HepG2 (cell line): ENCODE results near the gene IKZF3.

ENCODE experiments used
- EED ChIP-seq: sonication (generic); formaldehyde crosslinking; IDR thresholded peaks from 2 replicates; pipeline ENCODE4 v1.5.0; 2020; ENCODE audit warnings: mild to moderate bottlenecking, missing genetic modification reagents
- NFE2L2 ChIP-seq: fragments of 150-350 bp; IDR thresholded peaks from 2 replicates; pipeline ENCODE4 v1.6.1; 2014; ENCODE audit warnings: low read length
- PCBP1 ChIP-seq: fragments of 200-400 bp; formaldehyde crosslinking; IDR thresholded peaks from 2 replicates; pipeline ENCODE4 v1.6.1; 2017; ENCODE audit warnings: mild to moderate bottlenecking, low read depth, low read length, borderline replicate concordance

DNA sequence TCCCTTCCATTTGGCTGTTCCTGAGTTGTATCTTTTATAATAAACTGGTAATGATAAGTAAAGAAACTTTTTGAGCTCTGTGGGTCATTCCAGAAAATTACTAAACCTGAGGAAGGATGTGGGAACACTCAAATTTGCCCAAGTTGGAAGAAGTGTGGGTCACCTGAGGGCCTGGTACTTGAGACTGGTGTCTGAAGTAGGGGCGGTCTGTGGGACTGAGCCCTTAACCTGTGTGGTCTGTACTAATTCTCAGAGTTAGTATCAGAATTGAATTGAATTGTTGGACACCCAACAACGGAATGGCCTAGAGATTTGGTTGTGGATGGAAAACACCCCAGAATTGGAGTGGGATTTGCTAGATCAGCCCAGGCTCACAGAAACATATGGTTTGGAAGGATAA is 43.1 kb downstream of the IKZF3 start:
- TF ChIP-seq PCBP1 (no peak), EED (CRISPR knock-in tag) (no peak), NFE2L2 (no peak)
